ENCODE measurements around the gene ARPC5. TPM values are rescaled to one million over a fixed set of nuclear protein-coding genes. Genes with fewer than 3 reads are reported as not detected.

ARPC5 gene
- polyA plus RNA-seq, 1 donor = 163 TPM

- H3K4me3 ChIP-seq (ENCODE audit: low read length) = no peak overlapping the region
- DNase-seq = no peak
Observed at GRCh38 chr1:183589874-183590243, 45.7 kb downstream of the ARPC5 start.

GRCh38 chr1:183589384-183589783 is 46.2 kb downstream of the ARPC5 start:
- Histone ChIP-seq H3K36me3 (ENCODE audit: control insufficient read depth, insufficient read depth, low read length) (no peaks in the 10 kb centered on the region), H3K27ac (ENCODE audit: low read length) (no peak overlapping the region), H3K9me3 (ENCODE audit: control insufficient read depth, low read depth, low read length) (no peaks in the 10 kb centered on the region), H3K4me3 (ENCODE audit: low read length) (no peak overlapping the region), H3K4me1 (ENCODE audit: control insufficient read depth, insufficient read depth, low read length) (peaks cover 7% of the 10 kb centered on the region), H3K27me3 (ENCODE audit: control insufficient read depth, insufficient read depth, low read length) (no peaks in the 10 kb centered on the region)
- 100% methylated on average over 2 of the region's 5 CpGs for WGBS (ENCODE audit: insufficient coverage, low lambda C conversion rate)
- DNase-seq = no peak

More at GRCh38 chr1:183589874-183590243, 45.7 kb downstream of the ARPC5 start:
- Histone ChIP-seq H3K4me1 (ENCODE audit: control insufficient read depth, insufficient read depth, low read length) (peaks cover 7% of the 10 kb centered on the region), H3K27ac (ENCODE audit: low read length) (peak overlapping the region; percentile 4), H3K36me3 (ENCODE audit: control insufficient read depth, insufficient read depth, low read length) (no peaks in the 10 kb centered on the region), H3K27me3 (ENCODE audit: control insufficient read depth, insufficient read depth, low read length) (no peaks in the 10 kb centered on the region), H3K9me3 (ENCODE audit: control insufficient read depth, low read depth, low read length) (no peaks in the 10 kb centered on the region)
- WGBS (ENCODE audit: insufficient coverage, low lambda C conversion rate) = no CpG with 5 or more reads among the region's 4 CpGs

DNA sequence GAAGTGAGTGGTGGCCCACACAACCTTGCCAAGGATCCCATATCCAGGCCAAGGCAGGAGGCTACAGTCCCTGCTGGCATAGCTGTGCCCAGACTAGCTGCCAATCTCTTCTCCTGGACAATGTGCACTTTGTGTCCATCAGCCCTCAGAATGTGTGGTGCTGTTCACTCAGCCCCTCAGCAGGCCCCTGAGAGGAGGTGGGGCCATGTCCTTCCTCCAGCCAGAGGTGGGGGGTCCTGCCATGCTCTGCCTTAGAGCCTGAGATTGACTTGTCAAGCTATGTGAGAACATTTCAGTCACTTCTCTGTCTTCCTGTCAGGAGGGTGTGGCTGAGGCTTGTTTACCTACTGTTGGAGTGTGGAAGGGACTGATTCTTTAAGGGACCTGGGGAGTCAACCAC is 46.8 kb downstream of the ARPC5 start:
- Histone ChIP-seq H3K36me3 (ENCODE audit: control insufficient read depth, insufficient read depth, low read length) (no peaks in the 10 kb centered on the region), H3K9me3 (ENCODE audit: control insufficient read depth, low read depth, low read length) (no peaks in the 10 kb centered on the region), H3K4me1 (ENCODE audit: control insufficient read depth, insufficient read depth, low read length) (peaks cover 7% of the 10 kb centered on the region), H3K4me3 (ENCODE audit: low read length) (no peak overlapping the region), H3K27ac (ENCODE audit: low read length) (no peak overlapping the region), H3K27me3 (ENCODE audit: control insufficient read depth, insufficient read depth, low read length) (no peaks in the 10 kb centered on the region)
- peak in 1 of 2 donors; percentile 56 for DNase-seq

- H3K36me3 ChIP-seq (ENCODE audit: control insufficient read depth, insufficient read depth, low read length) = no peaks in the 10 kb centered on the region
- WGBS (ENCODE audit: insufficient coverage, low lambda C conversion rate) = no CpG with 5 or more reads among the region's 8 CpGs
- DNase-seq = no peak
- H3K27ac ChIP-seq (ENCODE audit: low read length) = no peak overlapping the region
- H3K27me3 ChIP-seq (ENCODE audit: control insufficient read depth, insufficient read depth, low read length) = no peaks in the 10 kb centered on the region
- H3K9me3 ChIP-seq (ENCODE audit: control insufficient read depth, low read depth, low read length) = no peaks in the 10 kb centered on the region
- peaks cover 10% of the 10 kb centered on the region for H3K4me1 ChIP-seq (ENCODE audit: control insufficient read depth, insufficient read depth, low read length)
- H3K4me3 ChIP-seq (ENCODE audit: low read length) = no peak overlapping the region
Observed at GRCh38 chr1:183586926-183587325, 48.7 kb downstream of the ARPC5 start.

- H3K4me1 ChIP-seq (ENCODE audit: control insufficient read depth, insufficient read depth, low read length) = peaks cover 12% of the 10 kb centered on the region
- DNase-seq = no peak
- H3K36me3 ChIP-seq (ENCODE audit: control insufficient read depth, insufficient read depth, low read length) = no peaks in the 10 kb centered on the region
- H3K4me3 ChIP-seq (ENCODE audit: low read length) = no peak overlapping the region
- no CpG with 5 or more reads among the region's 1 CpG for WGBS (ENCODE audit: insufficient coverage, low lambda C conversion rate)
- no peaks in the 10 kb centered on the region for H3K27me3 ChIP-seq (ENCODE audit: control insufficient read depth, insufficient read depth, low read length)
- H3K27ac ChIP-seq (ENCODE audit: low read length) = no peak overlapping the region
- H3K9me3 ChIP-seq (ENCODE audit: control insufficient read depth, low read depth, low read length) = no peaks in the 10 kb centered on the region
Observed at GRCh38 chr1:183586455-183586854, 49.1 kb downstream of the ARPC5 start.

GRCh38 chr1:183585038-183585437 is 50.5 kb downstream of the ARPC5 start:
- Histone ChIP-seq H3K27ac (ENCODE audit: low read length) (no peak overlapping the region), H3K9me3 (ENCODE audit: control insufficient read depth, low read depth, low read length) (no peaks in the 10 kb centered on the region), H3K36me3 (ENCODE audit: control insufficient read depth, insufficient read depth, low read length) (no peaks in the 10 kb centered on the region), H3K4me1 (ENCODE audit: control insufficient read depth, insufficient read depth, low read length) (peaks cover 17% of the 10 kb centered on the region), H3K4me3 (ENCODE audit: low read length) (no peak overlapping the region), H3K27me3 (ENCODE audit: control insufficient read depth, insufficient read depth, low read length) (no peaks in the 10 kb centered on the region)
- WGBS (ENCODE audit: insufficient coverage, low lambda C conversion rate) = no CpG with 5 or more reads among the region's 6 CpGs
- DNase-seq = no peak

GRCh38 chr1:183584147-183584546 is 51.4 kb downstream of the ARPC5 start:
- H3K27ac ChIP-seq (ENCODE audit: low read length) = no peak overlapping the region
- no CpG with 5 or more reads among the region's 5 CpGs for WGBS (ENCODE audit: insufficient coverage, low lambda C conversion rate)
- no peaks in the 10 kb centered on the region for H3K9me3 ChIP-seq (ENCODE audit: control insufficient read depth, low read depth, low read length)
- DNase-seq = no peak
- H3K36me3 ChIP-seq (ENCODE audit: control insufficient read depth, insufficient read depth, low read length) = no peaks in the 10 kb centered on the region
- H3K4me3 ChIP-seq (ENCODE audit: low read length) = no peak overlapping the region
- no peaks in the 10 kb centered on the region for H3K27me3 ChIP-seq (ENCODE audit: control insufficient read depth, insufficient read depth, low read length)
- H3K4me1 ChIP-seq (ENCODE audit: control insufficient read depth, insufficient read depth, low read length) = peaks cover 19% of the 10 kb centered on the region

DNA sequence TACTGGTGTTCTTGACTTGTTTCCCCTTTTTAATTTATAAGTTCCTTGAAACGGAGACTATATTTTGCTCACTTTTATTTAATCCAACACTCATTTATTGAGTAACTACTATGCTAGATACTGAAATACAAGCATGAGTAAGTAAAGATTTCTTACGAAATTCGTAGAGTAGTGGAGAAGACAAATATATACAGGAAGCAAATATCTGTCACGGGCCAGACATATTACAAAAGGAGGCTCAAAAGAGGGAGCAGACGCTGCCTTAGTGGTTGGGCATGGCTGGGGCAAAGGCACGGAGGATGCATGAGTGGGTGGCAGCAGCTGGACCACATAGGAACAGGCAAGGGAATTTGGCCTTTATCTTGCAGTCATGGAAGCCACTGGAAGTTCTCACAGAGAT is 52.1 kb downstream of the ARPC5 start:
- no peaks in the 10 kb centered on the region for H3K27me3 ChIP-seq (ENCODE audit: control insufficient read depth, insufficient read depth, low read length)
- peaks cover 16% of the 10 kb centered on the region for H3K4me1 ChIP-seq (ENCODE audit: control insufficient read depth, insufficient read depth, low read length)
- no peak overlapping the region for H3K4me3 ChIP-seq (ENCODE audit: low read length)
- H3K36me3 ChIP-seq (ENCODE audit: control insufficient read depth, insufficient read depth, low read length) = no peaks in the 10 kb centered on the region
- no peak overlapping the region for H3K27ac ChIP-seq (ENCODE audit: low read length)
- no peaks in the 10 kb centered on the region for H3K9me3 ChIP-seq (ENCODE audit: control insufficient read depth, low read depth, low read length)
- DNase-seq = no peak
- WGBS (ENCODE audit: insufficient coverage, low lambda C conversion rate) = no CpG with 5 or more reads among the region's 6 CpGs

DNA sequence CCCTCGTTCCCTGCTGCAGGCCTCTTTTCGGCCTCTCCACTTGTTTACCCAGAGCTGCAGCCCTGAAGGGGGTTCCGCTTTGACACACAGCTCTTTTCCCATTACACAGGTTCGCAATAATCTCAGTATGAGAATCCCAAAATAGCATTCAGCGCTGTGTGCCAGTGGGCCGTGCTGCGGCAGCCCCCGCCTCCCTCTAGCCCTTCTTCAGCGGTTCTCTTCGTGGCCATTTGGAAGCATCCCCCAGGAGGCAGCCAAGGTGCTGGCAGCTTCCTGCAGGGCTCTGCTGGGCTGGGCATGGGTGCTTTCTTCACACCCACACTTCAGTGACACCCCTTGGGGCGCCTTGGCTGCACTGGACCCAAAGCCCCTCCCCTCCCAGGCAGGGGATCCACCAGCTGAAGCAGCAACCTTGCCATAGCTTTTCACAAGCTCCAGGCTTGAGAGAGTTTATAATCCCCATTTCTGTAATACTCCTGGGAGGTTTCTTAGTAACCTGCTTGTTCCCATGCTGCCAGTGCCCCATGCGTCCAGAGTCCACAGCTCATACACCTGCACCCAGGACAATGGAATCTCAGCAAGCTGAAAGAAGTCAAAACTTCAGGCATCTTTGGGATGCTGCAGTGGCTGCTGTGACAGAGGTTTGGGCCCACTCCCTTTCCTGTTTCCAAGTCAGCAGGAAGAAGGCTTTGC is 53.4 kb downstream of the ARPC5 start:
- Histone ChIP-seq H3K9me3 (ENCODE audit: control insufficient read depth, low read depth, low read length) (no peaks in the 10 kb centered on the region), H3K4me3 (ENCODE audit: low read length) (no peak overlapping the region), H3K4me1 (ENCODE audit: control insufficient read depth, insufficient read depth, low read length) (peaks cover 17% of the 10 kb centered on the region), H3K27me3 (ENCODE audit: control insufficient read depth, insufficient read depth, low read length) (no peaks in the 10 kb centered on the region), H3K36me3 (ENCODE audit: control insufficient read depth, insufficient read depth, low read length) (no peaks in the 10 kb centered on the region), H3K27ac (ENCODE audit: low read length) (peak overlapping the region; percentile 24)
- DNase-seq = peak; percentile 44 to 75
- WGBS (ENCODE audit: insufficient coverage, low lambda C conversion rate) = no CpG with 5 or more reads among the region's 12 CpGs

GRCh38 chr1:183580281-183580682 is 55.3 kb downstream of the ARPC5 start:
- Histone ChIP-seq H3K36me3 (ENCODE audit: control insufficient read depth, insufficient read depth, low read length) (no peaks in the 10 kb centered on the region), H3K4me1 (ENCODE audit: control insufficient read depth, insufficient read depth, low read length) (peaks cover 17% of the 10 kb centered on the region), H3K27ac (ENCODE audit: low read length) (no peak overlapping the region), H3K9me3 (ENCODE audit: control insufficient read depth, low read depth, low read length) (no peaks in the 10 kb centered on the region), H3K4me3 (ENCODE audit: low read length) (no peak overlapping the region), H3K27me3 (ENCODE audit: control insufficient read depth, insufficient read depth, low read length) (no peaks in the 10 kb centered on the region)
- peak; percentile 27 to 33 for DNase-seq
- WGBS (ENCODE audit: insufficient coverage, low lambda C conversion rate) = no CpG with 5 or more reads among the region's 8 CpGs

GRCh38 chr1:183578856-183579255 is 56.7 kb downstream of the ARPC5 start:
- DNase-seq = peak; percentile 69 to 72
- Histone ChIP-seq H3K4me3 (ENCODE audit: low read length) (no peak overlapping the region), H3K27ac (ENCODE audit: low read length) (peak overlapping the region; percentile 40), H3K4me1 (ENCODE audit: control insufficient read depth, insufficient read depth, low read length) (peaks cover 17% of the 10 kb centered on the region), H3K27me3 (ENCODE audit: control insufficient read depth, insufficient read depth, low read length) (no peaks in the 10 kb centered on the region), H3K9me3 (ENCODE audit: control insufficient read depth, low read depth, low read length) (no peaks in the 10 kb centered on the region), H3K36me3 (ENCODE audit: control insufficient read depth, insufficient read depth, low read length) (no peaks in the 10 kb centered on the region)
- no CpG with 5 or more reads among the region's 2 CpGs for WGBS (ENCODE audit: insufficient coverage, low lambda C conversion rate)

Data from large intestine (tissue), 3 donors.